ENCODE data around the gene SLC28A1.

GRCh38 chr15:84883916-84884781, at the start of gene SLC28A1:
- TF ChIP-seq, protein P1, sequence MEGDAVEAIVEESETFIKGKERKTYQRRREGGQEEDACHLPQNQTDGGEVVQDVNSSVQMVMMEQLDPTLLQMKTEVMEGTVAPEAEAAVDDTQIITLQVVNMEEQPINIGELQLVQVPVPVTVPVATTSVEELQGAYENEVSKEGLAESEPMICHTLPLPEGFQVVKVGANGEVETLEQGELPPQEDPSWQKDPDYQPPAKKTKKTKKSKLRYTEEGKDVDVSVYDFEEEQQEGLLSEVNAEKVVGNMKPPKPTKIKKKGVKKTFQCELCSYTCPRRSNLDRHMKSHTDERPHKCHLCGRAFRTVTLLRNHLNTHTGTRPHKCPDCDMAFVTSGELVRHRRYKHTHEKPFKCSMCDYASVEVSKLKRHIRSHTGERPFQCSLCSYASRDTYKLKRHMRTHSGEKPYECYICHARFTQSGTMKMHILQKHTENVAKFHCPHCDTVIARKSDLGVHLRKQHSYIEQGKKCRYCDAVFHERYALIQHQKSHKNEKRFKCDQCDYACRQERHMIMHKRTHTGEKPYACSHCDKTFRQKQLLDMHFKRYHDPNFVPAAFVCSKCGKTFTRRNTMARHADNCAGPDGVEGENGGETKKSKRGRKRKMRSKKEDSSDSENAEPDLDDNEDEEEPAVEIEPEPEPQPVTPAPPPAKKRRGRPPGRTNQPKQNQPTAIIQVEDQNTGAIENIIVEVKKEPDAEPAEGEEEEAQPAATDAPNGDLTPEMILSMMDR (IDR thresholded peaks at IDR 0.05) = no peak
- no peak for TF ChIP-seq ZFX (IDR thresholded peaks at IDR 0.05; ENCODE audit: borderline replicate concordance)

All from 22Rv1 (cell line).